Common myeloid progenitor, CD34-positive (primary cell): ENCODE results near the gene RAD50.

ENCODE experiments used
- CTCF ChIA-PET: fragments of 350-600 bp; sonication (Branson Sonifier 250); formaldehyde crosslinking; loops from one replicate; lab custom pipeline; 2021; ENCODE audit warnings: antibody characterized with exemption; lab: Charles Lee
- POLR2A ChIA-PET: fragments of 350-600 bp; sonication (Branson Sonifier 250); formaldehyde crosslinking; loops from one replicate; lab custom pipeline; 2021; ENCODE audit warnings: antibody characterized with exemption; lab: Charles Lee
- DNase-seq, 3 donors: peaks; one replicate each; pipeline versions ENCODE4 v3.0.0 to v3.0.0-alpha.2; 2013
- H3K27ac ChIP-seq, 2 experiments: 1 replicate in 1 of 2; 2 replicates in 1 of 2; pipeline ENCODE4 v1.7.0; 2013; ENCODE audit warnings: inconsistent platforms in 2 of 2, low read length in 2 of 2, mild to moderate bottlenecking in 2 of 2, low read depth in 1 of 2, moderate library complexity in 1 of 2; ENCODE audit not compliant: severe bottlenecking in 2 of 2, insufficient read depth in 1 of 2, poor library complexity in 1 of 2
- H3K27me3 ChIP-seq, 5 experiments: replicated peaks in 2 of 5; 1 replicate in 3 of 5; 2 replicates in 2 of 5; pipeline versions ENCODE4 v1.6.1 to v1.7.0; 2013; ENCODE audit warnings: low read length in 4 of 5, mild to moderate bottlenecking in 2 of 5, moderate library complexity in 2 of 5, inconsistent platforms in 1 of 5; ENCODE audit not compliant: insufficient read depth in 5 of 5, control insufficient read depth in 4 of 5
- H3K36me3 ChIP-seq, 4 experiments: 1 replicate in 2 of 4; 2 replicates in 2 of 4; pipeline versions ENCODE4 v1.6.1 to v1.7.0; 2013; ENCODE audit warnings: low read length in 3 of 4, control low read depth in 1 of 4, mild to moderate bottlenecking in 1 of 4; ENCODE audit not compliant: control insufficient read depth in 4 of 4, insufficient read depth in 4 of 4
- H3K4me1 ChIP-seq, 4 experiments: 1 replicate in 3 of 4; 2 replicates in 1 of 4; pipeline versions ENCODE4 v1.6.1 to v1.7.1; 2013; ENCODE audit warnings: low read length in 3 of 4, mild to moderate bottlenecking in 3 of 4, control low read depth in 1 of 4, inconsistent platforms in 1 of 4, moderate library complexity in 1 of 4; ENCODE audit not compliant: control insufficient read depth in 4 of 4, insufficient read depth in 4 of 4; ENCODE audit errors: control extremely low read depth in 1 of 4
- H3K4me3 ChIP-seq, 7 experiments: 1 replicate in 4 of 7; 2 replicates in 3 of 7; pipeline versions ENCODE4 v1.5.1 to v1.7.0; 2013; ENCODE audit warnings: mild to moderate bottlenecking in 7 of 7, low read length in 6 of 7, moderate library complexity in 6 of 7, inconsistent platforms in 2 of 7, low read depth in 2 of 7, control low read depth in 1 of 7; ENCODE audit not compliant: insufficient read depth in 4 of 7, control insufficient read depth in 1 of 7; ENCODE audit errors: extremely low read depth in 1 of 7
- H3K9me3 ChIP-seq, 5 experiments: 1 replicate in 4 of 5; 2 replicates in 1 of 5; pipeline versions ENCODE4 v1.6.1 to v1.7.1; 2013; ENCODE audit warnings: low read length in 4 of 5, mild to moderate bottlenecking in 2 of 5, inconsistent platforms in 1 of 5, low read depth in 1 of 5, moderate library complexity in 1 of 5; ENCODE audit not compliant: control insufficient read depth in 4 of 5, insufficient read depth in 2 of 5; ENCODE audit errors: control extremely low read depth in 1 of 5
- WGBS: methylation state at CpG from one replicate; pipeline ENCODE4 v1.1.5; 2013; ENCODE audit not compliant: insufficient coverage; 5-methylcytosine and 5-hydroxymethylcytosine counted together

Gene RAD50

DNA sequence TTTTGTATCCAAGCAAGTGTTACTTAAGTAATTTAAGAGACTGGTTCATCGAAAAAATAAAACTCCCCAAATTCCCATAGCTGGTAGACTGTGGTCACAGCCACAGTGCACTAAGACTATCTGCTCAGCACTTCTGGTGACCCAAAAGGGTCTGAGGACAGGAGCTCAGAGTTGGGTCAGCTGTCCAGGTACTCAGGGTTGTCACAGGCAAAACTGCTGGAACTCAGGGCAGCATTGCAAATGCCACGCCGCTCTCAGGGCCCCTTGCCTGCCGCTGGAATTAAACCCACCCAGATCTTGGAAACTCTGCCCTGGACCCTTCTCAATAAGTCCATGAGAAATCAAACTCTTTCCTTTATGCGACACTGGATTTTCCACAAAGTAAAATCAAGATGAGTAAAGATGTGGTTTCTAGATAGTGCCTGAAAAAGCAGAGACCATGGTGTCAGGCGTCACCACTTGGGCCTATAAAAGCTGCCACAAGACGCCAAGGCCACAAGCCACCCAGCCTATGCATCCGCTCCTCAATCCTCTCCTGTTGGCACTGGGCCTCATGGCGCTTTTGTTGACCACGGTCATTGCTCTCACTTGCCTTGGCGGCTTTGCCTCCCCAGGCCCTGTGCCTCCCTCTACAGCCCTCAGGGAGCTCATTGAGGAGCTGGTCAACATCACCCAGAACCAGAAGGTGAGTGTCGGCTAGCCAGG lies 101.1 kb downstream of the RAD50 start, which contains the start of gene IL13:
Gene IL13, plus strand, starts transcription at position 498 of the 705 bp plus-strand sequence. Its CDS starts 14 bp downstream, at position 512.
- Histone ChIP-seq H3K9me3 (no peaks in the 10 kb centered on the region), H3K36me3 (no peaks in the 10 kb centered on the region), H3K4me3 (peak within 1 kb of the TSS in 1 of 7 experiments; percentile 69), H3K27ac (no peak within 1 kb of the TSS), H3K27me3 (peaks cover 3 to 40% (median 15%) of the 10 kb centered on the region in 5 experiments), H3K4me1 (peaks cover 0 to 24% (median 19%) of the 10 kb centered on the region in 4 experiments)
- POLR2A ChIA-PET: interaction anchor here (0.7 kb wide), 1 partner anchor 10 kb away, joined by 3 read pairs; no protein-coding TSS in a partner anchor
- 97% methylated on average over 8 of the region's 12 CpGs for WGBS
- CTCF ChIA-PET: interaction anchor here (0.7 to 2.6 kb wide), 4 partner anchors 38 to 97 kb away, joined by 3 to 7 read pairs (median 3); no protein-coding TSS in a partner anchor
- no peak for DNase-seq

DNA sequence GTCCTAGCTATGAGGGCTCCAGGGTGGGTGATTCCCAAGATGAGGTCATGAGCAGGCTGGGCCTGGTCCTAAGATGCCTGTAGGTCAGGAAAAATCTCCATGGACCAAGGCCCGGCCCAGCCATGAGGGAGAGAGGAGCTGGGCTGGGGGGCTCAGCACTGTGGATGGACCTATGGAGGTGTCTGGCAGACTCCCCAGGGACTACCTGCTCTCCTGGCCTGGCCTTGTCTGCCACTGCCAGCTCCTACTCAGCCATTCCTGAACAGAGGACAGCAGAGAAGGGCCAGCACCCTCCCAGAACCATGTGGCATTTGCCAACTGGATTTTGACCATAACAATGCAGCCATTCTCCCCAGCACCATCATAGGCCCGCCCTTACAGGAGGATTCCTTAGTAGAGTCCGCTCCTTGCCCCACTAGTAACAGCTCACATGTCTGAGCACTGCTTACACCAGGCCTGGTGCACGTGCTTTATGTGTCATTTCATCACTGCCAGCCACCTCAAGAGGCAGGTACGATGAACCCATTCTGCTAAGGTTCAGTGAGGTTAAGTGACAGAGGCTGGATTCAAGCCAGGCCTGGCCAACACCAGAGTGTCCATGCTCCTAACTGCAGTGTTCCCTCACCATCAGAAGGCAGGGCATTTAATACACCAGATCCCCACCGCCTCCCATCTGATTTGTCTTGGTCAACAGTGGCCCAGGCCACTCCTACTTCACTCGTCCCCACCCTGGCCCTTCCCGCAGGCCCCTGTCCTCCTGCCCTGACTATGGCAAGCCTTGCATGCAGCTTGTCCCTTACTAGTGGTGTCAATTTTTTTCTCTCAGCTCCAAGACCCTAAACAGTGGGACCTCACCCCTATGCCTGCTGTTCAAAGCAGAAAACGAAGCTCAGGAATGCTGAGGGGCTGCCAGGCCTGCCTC lies 101.9 kb downstream of the RAD50 start:
- DNase-seq: no peak
- no peak overlapping the region for H3K4me3 ChIP-seq
- 97% methylated on average over 9 of the region's 9 CpGs for WGBS
- H3K4me1 ChIP-seq: peaks cover 2 to 32% (median 27%) of the 10 kb centered on the region in 4 experiments
- H3K36me3 ChIP-seq: no peaks in the 10 kb centered on the region
- no peaks in the 10 kb centered on the region for H3K9me3 ChIP-seq
- peaks cover 3 to 40% (median 15%) of the 10 kb centered on the region in 5 experiments for H3K27me3 ChIP-seq
- CTCF ChIA-PET: interaction anchor here (0.7 to 4.1 kb wide), 8 partner anchors 27 to 96 kb away, joined by 3 to 15 read pairs (median 3); no protein-coding TSS in a partner anchor
- H3K27ac ChIP-seq: no peak overlapping the region
- POLR2A ChIA-PET: interaction anchor here (0.7 kb wide), 1 partner anchor 11 kb away, joined by 3 read pairs; no protein-coding TSS in a partner anchor

GRCh38 chr5:132659598-132660493 lies 103.1 kb downstream of the RAD50 start:
- peaks cover under 1 to 28% (median 15%) of the 10 kb centered on the region in 5 experiments for H3K27me3 ChIP-seq
- H3K27ac ChIP-seq: no peak overlapping the region
- POLR2A ChIA-PET: no interaction called here

GRCh38 chr5:132661231-132662003 lies 104.6 kb downstream of the RAD50 start:
- Histone ChIP-seq H3K4me3 (no peak overlapping the region), H3K27ac (no peak overlapping the region), H3K27me3 (peaks cover 0 to 13% (median 7%) of the 10 kb centered on the region in 5 experiments), H3K36me3 (no peaks in the 10 kb centered on the region), H3K4me1 (peaks cover 2 to 30% (median 20%) of the 10 kb centered on the region in 4 experiments), H3K9me3 (no peaks in the 10 kb centered on the region)
- 100% methylated on average over 6 of the region's 12 CpGs for WGBS
- no peak for DNase-seq
- POLR2A ChIA-PET: interaction anchor here (0.9 kb wide), 1 partner anchor 50 kb away, joined by 3 read pairs; no protein-coding TSS in a partner anchor
- CTCF ChIA-PET: interaction anchor here (1.2 to 4.1 kb wide), 4 partner anchors 13 to 55 kb away, joined by 3 to 15 read pairs (median 4); no protein-coding TSS in a partner anchor

More at GRCh38 chr5:132659598-132660493, 103.1 kb downstream of the RAD50 start:
- Histone ChIP-seq H3K9me3 (no peaks in the 10 kb centered on the region), H3K36me3 (no peaks in the 10 kb centered on the region), H3K4me1 (peaks cover 2 to 39% (median 29%) of the 10 kb centered on the region in 4 experiments), H3K4me3 (no peak overlapping the region)
- no peak for DNase-seq
- CTCF ChIA-PET: interaction anchor here (1.0 to 4.1 kb wide), 4 partner anchors 25 to 57 kb away, joined by 3 to 15 read pairs (median 4); no protein-coding TSS in a partner anchor
- 98% methylated on average over 20 of the region's 23 CpGs for WGBS

DNA sequence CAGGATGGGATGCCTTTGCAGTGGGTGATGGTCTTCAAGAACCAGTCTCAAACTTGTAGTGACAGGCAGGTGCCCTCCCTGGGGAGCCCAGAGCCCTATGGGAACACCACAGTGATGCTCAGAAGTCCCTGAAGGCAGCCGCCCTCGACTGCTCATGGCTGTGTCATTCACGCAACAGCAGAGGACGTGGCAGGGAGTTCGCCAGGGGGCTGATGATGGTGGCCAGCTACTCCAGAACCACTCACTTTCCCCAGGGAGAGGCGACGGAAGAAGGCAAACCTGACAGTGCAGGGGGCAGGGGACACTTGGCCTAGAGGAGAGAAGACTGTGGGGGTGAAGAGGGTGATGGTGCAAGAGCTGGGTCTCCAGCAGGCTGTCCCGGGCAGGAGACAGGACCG lies 105.2 kb downstream of the RAD50 start:
- POLR2A ChIA-PET: no interaction called here
- Histone ChIP-seq H3K9me3 (no peaks in the 10 kb centered on the region), H3K4me3 (no peak overlapping the region), H3K27ac (no peak overlapping the region), H3K4me1 (peaks cover 2 to 25% (median 14%) of the 10 kb centered on the region in 4 experiments), H3K27me3 (peaks cover 0 to 7% (median 3%) of the 10 kb centered on the region in 5 experiments), H3K36me3 (no peaks in the 10 kb centered on the region)
- DNase-seq: no peak
- 100% methylated on average over 5 of the region's 9 CpGs for WGBS
- CTCF ChIA-PET: interaction anchor here (1.6 to 4.1 kb wide), 3 partner anchors 14 to 54 kb away, joined by 4 to 15 read pairs (median 4); no protein-coding TSS in a partner anchor
